Breast epithelium (tissue), 3 donors: ENCODE measurements around the gene FBXL4.

Source experiments
- POLR2A ChIP-seq: fragments of 450-650 bp; IDR thresholded peaks from one replicate; pipeline ENCODE4 v1.6.1; 2016; ENCODE audit warnings: antibody characterized with exemption, mild to moderate bottlenecking, moderate library complexity
- POLR2AphosphoS5 ChIP-seq, 3 donors: sonication (generic); formaldehyde crosslinking; IDR thresholded peaks; one replicate each; pipeline ENCODE4 v1.6.1; 2017; ENCODE audit warnings: antibody characterized with exemption in 3 of 3
- TF ChIP-seq, protein P1 (sequence below), 3 donors: fragments of 450-650 bp; IDR thresholded peaks; one replicate each; pipeline ENCODE4 v1.5.1; 2016 to 2017; ENCODE audit warnings: antibody characterized with exemption in 3 of 3, mild to moderate bottlenecking in 3 of 3, moderate library complexity in 3 of 3

GRCh38 chr6:98981473-98981872, 33.7 kb upstream of the FBXL4 start:
- TF ChIP-seq, protein P1, sequence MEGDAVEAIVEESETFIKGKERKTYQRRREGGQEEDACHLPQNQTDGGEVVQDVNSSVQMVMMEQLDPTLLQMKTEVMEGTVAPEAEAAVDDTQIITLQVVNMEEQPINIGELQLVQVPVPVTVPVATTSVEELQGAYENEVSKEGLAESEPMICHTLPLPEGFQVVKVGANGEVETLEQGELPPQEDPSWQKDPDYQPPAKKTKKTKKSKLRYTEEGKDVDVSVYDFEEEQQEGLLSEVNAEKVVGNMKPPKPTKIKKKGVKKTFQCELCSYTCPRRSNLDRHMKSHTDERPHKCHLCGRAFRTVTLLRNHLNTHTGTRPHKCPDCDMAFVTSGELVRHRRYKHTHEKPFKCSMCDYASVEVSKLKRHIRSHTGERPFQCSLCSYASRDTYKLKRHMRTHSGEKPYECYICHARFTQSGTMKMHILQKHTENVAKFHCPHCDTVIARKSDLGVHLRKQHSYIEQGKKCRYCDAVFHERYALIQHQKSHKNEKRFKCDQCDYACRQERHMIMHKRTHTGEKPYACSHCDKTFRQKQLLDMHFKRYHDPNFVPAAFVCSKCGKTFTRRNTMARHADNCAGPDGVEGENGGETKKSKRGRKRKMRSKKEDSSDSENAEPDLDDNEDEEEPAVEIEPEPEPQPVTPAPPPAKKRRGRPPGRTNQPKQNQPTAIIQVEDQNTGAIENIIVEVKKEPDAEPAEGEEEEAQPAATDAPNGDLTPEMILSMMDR (IDR thresholded peaks at IDR 0.05) = no peak
- TF ChIP-seq POLR2AphosphoS5 (IDR thresholded peaks at IDR 0.05) (no peak), POLR2A (no peak)
